ENCODE measurements around the gene ST6GAL1. TPM values are rescaled to one million over a fixed set of nuclear protein-coding genes. Genes with fewer than 3 reads are reported as not detected.

ST6GAL1 gene
- total RNA-seq, 1 donor from 2014 or later = 36.6 TPM

DNA sequence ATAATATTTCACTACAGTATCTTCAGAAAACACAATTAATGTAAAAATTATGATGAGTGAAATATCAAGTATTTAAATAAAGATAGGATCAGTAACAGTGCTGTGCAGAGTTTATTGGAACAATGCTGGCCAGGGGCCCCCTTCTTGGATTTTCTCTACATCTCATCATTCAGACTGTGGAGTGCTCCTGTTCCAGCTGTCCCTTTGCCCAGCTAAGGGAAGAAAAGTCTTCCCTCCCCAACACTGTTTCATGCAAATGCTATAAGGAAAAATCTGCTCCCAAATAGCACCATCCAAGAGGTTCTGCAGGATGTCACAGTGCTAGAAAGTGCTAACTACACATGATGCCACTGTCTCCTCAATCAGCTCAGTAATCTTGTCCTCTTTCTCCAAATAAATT lies 144.5 kb downstream of the ST6GAL1 start:
- DNase-seq (ENCODE audit: low spot score) = no peak
- H3K36me3 Mint-ChIP-seq (ENCODE audit: low read depth) = peaks cover 25% of the 10 kb centered on the region
- H3K9me3 Mint-ChIP-seq (ENCODE audit: low read depth) = peaks cover 4% of the 10 kb centered on the region
- H3K27me3 Mint-ChIP-seq (ENCODE audit: low read depth) = no peaks in the 10 kb centered on the region
- peaks cover 1% of the 10 kb centered on the region for H3K4me1 Mint-ChIP-seq (ENCODE audit: low read depth)
- TF ChIP-seq, protein P1, sequence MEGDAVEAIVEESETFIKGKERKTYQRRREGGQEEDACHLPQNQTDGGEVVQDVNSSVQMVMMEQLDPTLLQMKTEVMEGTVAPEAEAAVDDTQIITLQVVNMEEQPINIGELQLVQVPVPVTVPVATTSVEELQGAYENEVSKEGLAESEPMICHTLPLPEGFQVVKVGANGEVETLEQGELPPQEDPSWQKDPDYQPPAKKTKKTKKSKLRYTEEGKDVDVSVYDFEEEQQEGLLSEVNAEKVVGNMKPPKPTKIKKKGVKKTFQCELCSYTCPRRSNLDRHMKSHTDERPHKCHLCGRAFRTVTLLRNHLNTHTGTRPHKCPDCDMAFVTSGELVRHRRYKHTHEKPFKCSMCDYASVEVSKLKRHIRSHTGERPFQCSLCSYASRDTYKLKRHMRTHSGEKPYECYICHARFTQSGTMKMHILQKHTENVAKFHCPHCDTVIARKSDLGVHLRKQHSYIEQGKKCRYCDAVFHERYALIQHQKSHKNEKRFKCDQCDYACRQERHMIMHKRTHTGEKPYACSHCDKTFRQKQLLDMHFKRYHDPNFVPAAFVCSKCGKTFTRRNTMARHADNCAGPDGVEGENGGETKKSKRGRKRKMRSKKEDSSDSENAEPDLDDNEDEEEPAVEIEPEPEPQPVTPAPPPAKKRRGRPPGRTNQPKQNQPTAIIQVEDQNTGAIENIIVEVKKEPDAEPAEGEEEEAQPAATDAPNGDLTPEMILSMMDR (IDR thresholded peaks at IDR 0.05) = no peak
- no peak overlapping the region for H3K4me3 Mint-ChIP-seq (ENCODE audit: unreplicated experiment)
- no peak overlapping the region for H3K27ac Mint-ChIP-seq (ENCODE audit: unreplicated experiment)

DNA sequence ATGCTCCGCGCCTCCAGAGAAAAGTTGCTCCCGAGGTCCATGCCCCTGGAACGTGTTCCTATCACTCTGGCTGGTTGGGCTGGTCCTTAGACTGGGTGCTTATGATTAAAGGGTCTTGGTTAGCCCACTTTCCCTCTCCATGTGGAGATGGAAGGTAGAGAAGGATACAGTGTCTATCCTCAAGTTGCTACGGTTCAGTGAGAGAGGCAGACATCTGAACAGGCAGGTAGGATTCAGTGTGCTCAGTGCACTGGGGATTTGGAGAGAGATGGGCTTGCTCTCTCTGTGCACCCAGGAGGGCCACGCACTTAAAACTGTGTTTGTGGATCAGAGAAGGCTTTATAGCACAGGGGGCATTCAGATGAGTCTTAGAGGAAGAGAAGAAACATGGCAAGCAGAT lies 146.0 kb downstream of the ST6GAL1 start:
- Mint-ChIP-seq H3K36me3 (ENCODE audit: low read depth) (peaks cover 20% of the 10 kb centered on the region), H3K27ac (ENCODE audit: unreplicated experiment) (no peak overlapping the region), H3K4me3 (ENCODE audit: unreplicated experiment) (no peak overlapping the region), H3K4me1 (ENCODE audit: low read depth) (no peaks in the 10 kb centered on the region), H3K27me3 (ENCODE audit: low read depth) (no peaks in the 10 kb centered on the region), H3K9me3 (ENCODE audit: low read depth) (no peaks in the 10 kb centered on the region)
- no peak for DNase-seq (ENCODE audit: low spot score)
- TF ChIP-seq, protein P1 (IDR thresholded peaks at IDR 0.05) = no peak

DNA sequence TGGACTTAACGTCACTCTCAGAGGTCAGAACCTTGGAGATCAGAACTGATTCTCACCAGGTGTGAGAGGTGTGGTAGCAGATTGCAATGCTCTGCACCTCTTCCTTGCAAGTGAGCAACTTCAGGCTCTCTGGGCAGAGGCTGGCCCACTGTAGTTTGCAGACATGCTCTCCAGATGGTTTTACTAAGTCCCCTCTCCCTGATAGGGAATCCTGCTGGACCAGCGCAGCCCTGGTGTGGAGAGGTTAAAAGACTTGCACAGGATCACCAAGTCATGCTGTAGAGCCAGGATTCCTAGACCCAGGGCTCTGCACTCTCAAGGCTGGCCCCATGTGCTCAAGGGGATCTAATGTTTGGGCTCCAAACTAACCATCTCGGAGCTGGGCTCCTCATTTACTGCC lies 146.8 kb downstream of the ST6GAL1 start:
- Mint-ChIP-seq H3K36me3 (ENCODE audit: low read depth) (peaks cover 20% of the 10 kb centered on the region), H3K4me1 (ENCODE audit: low read depth) (no peaks in the 10 kb centered on the region), H3K4me3 (ENCODE audit: unreplicated experiment) (no peak overlapping the region), H3K27me3 (ENCODE audit: low read depth) (no peaks in the 10 kb centered on the region), H3K27ac (ENCODE audit: unreplicated experiment) (no peak overlapping the region), H3K9me3 (ENCODE audit: low read depth) (no peaks in the 10 kb centered on the region)
- DNase-seq (ENCODE audit: low spot score) = no peak
- TF ChIP-seq, protein P1 (IDR thresholded peaks at IDR 0.05) = no peak

DNA sequence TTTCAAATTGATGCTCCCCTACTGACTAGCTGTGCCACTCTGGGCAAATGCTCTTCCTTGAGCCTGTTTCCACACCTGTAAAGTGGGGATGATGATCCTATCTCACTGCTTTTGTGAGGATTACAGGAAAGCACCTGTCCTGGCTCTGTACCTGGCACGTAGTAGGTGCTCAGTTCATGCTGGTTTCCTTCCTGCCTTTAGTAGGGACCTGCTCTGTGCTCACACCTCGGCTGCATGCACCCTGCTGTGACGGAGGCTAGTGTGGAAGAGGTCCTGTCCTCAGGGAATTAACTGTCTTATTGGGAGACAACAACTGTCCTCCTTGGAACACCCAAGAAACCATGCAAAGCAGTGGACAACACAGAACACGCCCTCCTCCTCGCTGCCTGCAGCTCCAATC lies 147.2 kb downstream of the ST6GAL1 start:
- TF ChIP-seq, protein P1 (IDR thresholded peaks at IDR 0.05) = no peak
- no peak for DNase-seq (ENCODE audit: low spot score)
- Mint-ChIP-seq H3K36me3 (ENCODE audit: low read depth) (peaks cover 20% of the 10 kb centered on the region), H3K27me3 (ENCODE audit: low read depth) (no peaks in the 10 kb centered on the region), H3K27ac (ENCODE audit: unreplicated experiment) (no peak overlapping the region), H3K4me3 (ENCODE audit: unreplicated experiment) (no peak overlapping the region), H3K9me3 (ENCODE audit: low read depth) (no peaks in the 10 kb centered on the region), H3K4me1 (ENCODE audit: low read depth) (no peaks in the 10 kb centered on the region)

DNA sequence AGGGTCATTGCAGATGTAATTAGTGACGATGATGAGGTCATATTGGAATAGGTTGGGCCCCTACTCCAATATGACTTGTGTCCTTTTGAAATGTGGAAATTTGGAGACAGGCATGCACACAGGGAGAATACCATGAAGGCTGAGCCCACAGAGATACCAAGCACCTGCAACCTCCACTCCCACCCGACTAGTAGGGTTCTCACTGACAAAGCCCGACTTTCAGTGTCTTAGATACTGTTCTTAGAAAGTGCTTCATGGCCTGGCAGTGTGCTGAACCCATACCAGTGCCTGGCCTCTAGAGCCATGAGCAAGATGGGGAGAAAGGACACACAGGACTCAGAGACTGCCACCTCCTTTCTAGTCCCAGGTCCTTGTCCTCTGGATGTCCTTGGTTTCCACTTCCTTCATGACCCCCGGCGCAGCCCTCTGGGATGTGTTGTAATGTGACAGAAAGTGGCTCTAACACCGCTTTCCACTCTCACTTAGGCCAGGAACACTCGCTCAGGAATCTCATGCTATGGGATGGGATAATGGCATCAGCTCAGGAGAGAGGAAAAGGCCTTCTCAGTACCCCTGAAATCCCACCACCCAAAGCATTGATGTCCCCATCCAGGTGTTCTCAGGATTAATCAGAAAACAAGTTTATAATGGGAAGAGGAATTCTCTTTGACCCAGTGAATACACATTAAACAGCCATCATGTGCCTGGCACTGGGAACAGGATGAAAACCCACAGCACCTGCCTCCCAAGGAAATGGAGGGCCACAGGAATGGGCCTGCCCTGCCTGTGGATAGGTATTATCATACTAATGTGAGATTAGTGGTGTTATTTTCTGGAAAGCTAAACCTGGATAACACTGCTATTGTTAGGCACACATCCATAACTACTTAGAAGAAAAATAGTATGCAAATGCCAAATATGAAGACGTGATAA lies 149.0 kb downstream of the ST6GAL1 start:
- Mint-ChIP-seq H3K36me3 (ENCODE audit: low read depth) (peaks cover 15% of the 10 kb centered on the region), H3K27me3 (ENCODE audit: low read depth) (no peaks in the 10 kb centered on the region), H3K9me3 (ENCODE audit: low read depth) (no peaks in the 10 kb centered on the region), H3K4me3 (ENCODE audit: unreplicated experiment) (no peak overlapping the region), H3K4me1 (ENCODE audit: low read depth) (peaks cover 11% of the 10 kb centered on the region), H3K27ac (ENCODE audit: unreplicated experiment) (no peak overlapping the region)
- TF ChIP-seq, protein P1 (IDR thresholded peaks at IDR 0.05) = no peak
- DNase-seq (ENCODE audit: low spot score) = no peak
